ENCODE data around the gene VPS37B.

Gene VPS37B

GRCh38 chr12:122845865-122846621 lies 49.9 kb downstream of the VPS37B start:
- no peak overlapping the region for H3K4me3 ChIP-seq (ENCODE audit: low read depth, low read length)
- POLR2A ChIA-PET, result interaction anchor here (1.1 kb wide), 1 partner anchor 14 kb away, joined by 5 read pairs; no protein-coding TSS in a partner anchor
- H3K4me1 ChIP-seq (ENCODE audit: control insufficient read depth, insufficient read depth, low read length), result peaks cover 5% of the 10 kb centered on the region; the same call in 1 of the 2 replicates
- H3K9me3 ChIP-seq (ENCODE audit: control insufficient read depth, insufficient read depth, low read depth, low read length), result no peaks in the 10 kb centered on the region
- H3K27ac ChIP-seq (ENCODE audit: extremely low read depth, low read depth, low read length), result no peak overlapping the region
- CTCF ChIA-PET, result interaction anchor here (0.6 to 1.2 kb wide), 2 partner anchors 15 to 1934 kb away, joined by 3 to 4 read pairs; no protein-coding TSS in a partner anchor
- TF ChIP-seq ZNF335 (tag by site-specific recombination; conservative IDR thresholded peaks at IDR 0.05), result no peak
- TF ChIP-seq ZBTB44 (tag by site-specific recombination; IDR thresholded peaks at IDR 0.05), result no peak
- TF ChIP-seq ZBTB6 (tag by site-specific recombination; IDR thresholded peaks at IDR 0.05), result no peak
- no peak for TF ChIP-seq ZFP41 (tag by site-specific recombination; IDR thresholded peaks at IDR 0.05; ENCODE audit: borderline replicate concordance)
- no peak for TF ChIP-seq ZNF37A (tag by site-specific recombination; IDR thresholded peaks at IDR 0.05)
- no peak for TF ChIP-seq ZNF664 (tag by site-specific recombination; IDR thresholded peaks at IDR 0.05)
- TF ChIP-seq ZNF692 (tag by site-specific recombination; IDR thresholded peaks at IDR 0.05), result no peak
- no peak for TF ChIP-seq ZNF747 (tag by site-specific recombination; IDR thresholded peaks at IDR 0.05)
- TF ChIP-seq ZNF140 (tag by site-specific recombination; IDR thresholded peaks at IDR 0.05), result no peak
- TF ChIP-seq ZNF580 (tag by site-specific recombination; IDR thresholded peaks at IDR 0.05), result no peak
- no peak for TF ChIP-seq ZNF223 (tag by site-specific recombination; IDR thresholded peaks at IDR 0.05)
- TF ChIP-seq OSR2 (tag by site-specific recombination; IDR thresholded peaks at IDR 0.05), result no peak
- TF ChIP-seq ZFP3 (tag by site-specific recombination; IDR thresholded peaks at IDR 0.05; ENCODE audit: low read depth), result no peak
- peaks cover 0 to 10% of the 10 kb centered on the region in 2 experiments; a peak in 1 of 3 replicates for H3K36me3 ChIP-seq (ENCODE audit: control insufficient read depth in 2 of 2, insufficient read depth in 1 of 2, low read length in 2 of 2)

- Histone ChIP-seq H3K9me3 (ENCODE audit: control insufficient read depth, insufficient read depth, low read depth, low read length) (no peaks in the 10 kb centered on the region), H3K4me1 (ENCODE audit: control insufficient read depth, insufficient read depth, low read length) (peaks cover 5% of the 10 kb centered on the region; the same call in 1 of the 2 replicates), H3K4me3 (ENCODE audit: low read depth, low read length) (no peak overlapping the region), H3K27ac (ENCODE audit: extremely low read depth, low read depth, low read length) (no peak overlapping the region), H3K36me3 (ENCODE audit: control insufficient read depth in 2 of 2, insufficient read depth in 1 of 2, low read length in 2 of 2) (peaks cover 0 to 6% of the 10 kb centered on the region in 2 experiments; a peak in 1 of 3 replicates)
- ChIA-PET CTCF (no interaction called here), POLR2A (interaction anchor here (1.1 to 1.6 kb wide), 2 partner anchors 11 to 13 kb away, joined by 3 to 5 read pairs; no protein-coding TSS in a partner anchor)
- TF ChIP-seq ZIC2 (tag by site-specific recombination; IDR thresholded peaks at IDR 0.05) (peak; percentile 64), PRDM1 (tag by site-specific recombination; IDR thresholded peaks at IDR 0.05) (no peak)
Observed at GRCh38 chr12:122845041-122845864, 50.7 kb downstream of the VPS37B start.

Measured in HEK293 (cell line).